Measurements from ENCODE around the gene GOSR1.
"Not testable (repeated sequence)": the region's sequence is repeated elsewhere in the genome, so short reads cannot be mapped to it uniquely, and the experiment has no call there.

The GOSR1 gene

GRCh38 chr17:30520882-30521281, 43.7 kb downstream of the GOSR1 start:
- no peak overlapping the region for H3K27ac ChIP-seq (ENCODE audit: low read depth, low read length)
- H3K9ac ChIP-seq (ENCODE audit: low read depth in 1 of 2, low read length in 2 of 2), result no peak overlapping the region
- peaks cover 14 to 38% of the 10 kb centered on the region in 2 donors for H3K36me3 ChIP-seq (ENCODE audit: control insufficient read depth in 1 of 2, insufficient read depth in 2 of 2, low read length in 2 of 2)
- peaks cover 0 to 9% of the 10 kb centered on the region in 2 donors for H3K4me1 ChIP-seq (ENCODE audit: control insufficient read depth in 1 of 2, insufficient read depth in 2 of 2, low read length in 2 of 2)
- H3K27me3 ChIP-seq (ENCODE audit: control insufficient read depth in 1 of 2, insufficient read depth in 2 of 2, low read length in 2 of 2), result no peaks in the 10 kb centered on the region
- H3K4me3 ChIP-seq (ENCODE audit: low read depth in 1 of 2, low read length in 2 of 2), result no peak overlapping the region
- peaks cover 2 to 6% of the 10 kb centered on the region in 2 donors for H3K9me3 ChIP-seq (ENCODE audit: control insufficient read depth in 1 of 2, low read length in 2 of 2)

GRCh38 chr17:30521766-30522165, 44.6 kb downstream of the GOSR1 start:
- Histone ChIP-seq H3K9me3 (ENCODE audit: control insufficient read depth in 1 of 2, low read length in 2 of 2) (peaks cover 2 to 6% of the 10 kb centered on the region in 2 donors), H3K27me3 (ENCODE audit: control insufficient read depth in 1 of 2, insufficient read depth in 2 of 2, low read length in 2 of 2) (no peaks in the 10 kb centered on the region), H3K27ac (ENCODE audit: low read depth, low read length) (no peak overlapping the region), H3K9ac (ENCODE audit: low read depth in 1 of 2, low read length in 2 of 2) (no peak overlapping the region), H3K4me1 (ENCODE audit: control insufficient read depth in 1 of 2, insufficient read depth in 2 of 2, low read length in 2 of 2) (peaks cover 0 to 9% of the 10 kb centered on the region in 2 donors), H3K36me3 (ENCODE audit: control insufficient read depth in 1 of 2, insufficient read depth in 2 of 2, low read length in 2 of 2) (peaks cover 14 to 38% of the 10 kb centered on the region in 2 donors), H3K4me3 (ENCODE audit: low read depth in 1 of 2, low read length in 2 of 2) (no peak overlapping the region)

GRCh38 chr17:30523236-30523635, 46.0 kb downstream of the GOSR1 start:
- H3K9me3 ChIP-seq (ENCODE audit: control insufficient read depth in 1 of 2, low read length in 2 of 2); H3K27ac ChIP-seq (ENCODE audit: low read depth, low read length); H3K4me3 ChIP-seq (ENCODE audit: low read depth in 1 of 2, low read length in 2 of 2); H3K4me1 ChIP-seq (ENCODE audit: control insufficient read depth in 1 of 2, insufficient read depth in 2 of 2, low read length in 2 of 2); H3K9ac ChIP-seq (ENCODE audit: low read depth in 1 of 2, low read length in 2 of 2); H3K27me3 ChIP-seq (ENCODE audit: control insufficient read depth in 1 of 2, insufficient read depth in 2 of 2, low read length in 2 of 2): not testable (repeated sequence)
- peaks cover 14 to 33% of the 10 kb centered on the region in 2 donors for H3K36me3 ChIP-seq (ENCODE audit: control insufficient read depth in 1 of 2, insufficient read depth in 2 of 2, low read length in 2 of 2)

- Histone ChIP-seq H3K27me3 (ENCODE audit: control insufficient read depth in 1 of 2, insufficient read depth in 2 of 2, low read length in 2 of 2) (no peaks in the 10 kb centered on the region), H3K36me3 (ENCODE audit: control insufficient read depth in 1 of 2, insufficient read depth in 2 of 2, low read length in 2 of 2) (peaks cover 12 to 26% of the 10 kb centered on the region in 2 donors), H3K27ac (ENCODE audit: low read depth, low read length) (no peak overlapping the region), H3K9ac (ENCODE audit: low read depth in 1 of 2, low read length in 2 of 2) (no peak overlapping the region), H3K9me3 (ENCODE audit: control insufficient read depth in 1 of 2, low read length in 2 of 2) (peaks cover 2 to 6% of the 10 kb centered on the region in 2 donors), H3K4me3 (ENCODE audit: low read depth in 1 of 2, low read length in 2 of 2) (no peak overlapping the region), H3K4me1 (ENCODE audit: control insufficient read depth in 1 of 2, insufficient read depth in 2 of 2, low read length in 2 of 2) (no peaks in the 10 kb centered on the region)
Measured at GRCh38 chr17:30524847-30525246, 47.6 kb downstream of the GOSR1 start.

GRCh38 chr17:30526401-30526800, 49.2 kb downstream of the GOSR1 start:
- Histone ChIP-seq H3K27me3 (ENCODE audit: control insufficient read depth in 1 of 2, insufficient read depth in 2 of 2, low read length in 2 of 2) (no peaks in the 10 kb centered on the region), H3K4me1 (ENCODE audit: control insufficient read depth in 1 of 2, insufficient read depth in 2 of 2, low read length in 2 of 2) (no peaks in the 10 kb centered on the region), H3K9ac (ENCODE audit: low read depth in 1 of 2, low read length in 2 of 2) (no peak overlapping the region), H3K4me3 (ENCODE audit: low read depth in 1 of 2, low read length in 2 of 2) (no peak overlapping the region), H3K36me3 (ENCODE audit: control insufficient read depth in 1 of 2, insufficient read depth in 2 of 2, low read length in 2 of 2) (peaks cover 11 to 18% of the 10 kb centered on the region in 2 donors), H3K9me3 (ENCODE audit: control insufficient read depth in 1 of 2, low read length in 2 of 2) (peaks cover 2 to 6% of the 10 kb centered on the region in 2 donors), H3K27ac (ENCODE audit: low read depth, low read length) (no peak overlapping the region)

GRCh38 chr17:30528701-30529100, 51.5 kb downstream of the GOSR1 start:
- H3K4me1 ChIP-seq (ENCODE audit: control insufficient read depth in 1 of 2, insufficient read depth in 2 of 2, low read length in 2 of 2); H3K9me3 ChIP-seq (ENCODE audit: control insufficient read depth in 1 of 2, low read length in 2 of 2); H3K27ac ChIP-seq (ENCODE audit: low read depth, low read length); H3K36me3 ChIP-seq (ENCODE audit: control insufficient read depth in 1 of 2, insufficient read depth in 2 of 2, low read length in 2 of 2); H3K27me3 ChIP-seq (ENCODE audit: control insufficient read depth in 1 of 2, insufficient read depth in 2 of 2, low read length in 2 of 2); H3K4me3 ChIP-seq (ENCODE audit: low read depth in 1 of 2, low read length in 2 of 2); H3K9ac ChIP-seq (ENCODE audit: low read depth in 1 of 2, low read length in 2 of 2): not testable (repeated sequence)

- Histone ChIP-seq H3K27me3 (ENCODE audit: control insufficient read depth in 1 of 2, insufficient read depth in 2 of 2, low read length in 2 of 2) (no peaks in the 10 kb centered on the region), H3K27ac (ENCODE audit: low read depth, low read length) (no peak overlapping the region), H3K9ac (ENCODE audit: low read depth in 1 of 2, low read length in 2 of 2) (no peak overlapping the region), H3K9me3 (ENCODE audit: control insufficient read depth in 1 of 2, low read length in 2 of 2) (no peaks in the 10 kb centered on the region), H3K36me3 (ENCODE audit: control insufficient read depth in 1 of 2, insufficient read depth in 2 of 2, low read length in 2 of 2) (peaks cover 0 to 5% of the 10 kb centered on the region in 2 donors), H3K4me3 (ENCODE audit: low read depth in 1 of 2, low read length in 2 of 2) (no peak overlapping the region), H3K4me1 (ENCODE audit: control insufficient read depth in 1 of 2, insufficient read depth in 2 of 2, low read length in 2 of 2) (no peaks in the 10 kb centered on the region)
Measured at GRCh38 chr17:30530346-30531025, 53.3 kb downstream of the GOSR1 start.

- Histone ChIP-seq H3K27me3 (ENCODE audit: control insufficient read depth in 1 of 2, insufficient read depth in 2 of 2, low read length in 2 of 2) (no peaks in the 10 kb centered on the region), H3K9ac (ENCODE audit: low read depth in 1 of 2, low read length in 2 of 2) (no peak overlapping the region), H3K9me3 (ENCODE audit: control insufficient read depth in 1 of 2, low read length in 2 of 2) (no peaks in the 10 kb centered on the region), H3K4me1 (ENCODE audit: control insufficient read depth in 1 of 2, insufficient read depth in 2 of 2, low read length in 2 of 2) (no peaks in the 10 kb centered on the region), H3K36me3 (ENCODE audit: control insufficient read depth in 1 of 2, insufficient read depth in 2 of 2, low read length in 2 of 2) (peaks cover 0 to 5% of the 10 kb centered on the region in 2 donors), H3K4me3 (ENCODE audit: low read depth in 1 of 2, low read length in 2 of 2) (no peak overlapping the region), H3K27ac (ENCODE audit: low read depth, low read length) (no peak overlapping the region)
Measured at GRCh38 chr17:30532871-30533270, 55.7 kb downstream of the GOSR1 start.

- Histone ChIP-seq H3K9ac (ENCODE audit: low read depth in 1 of 2, low read length in 2 of 2) (no peak overlapping the region), H3K27ac (ENCODE audit: low read depth, low read length) (no peak overlapping the region), H3K4me3 (ENCODE audit: low read depth in 1 of 2, low read length in 2 of 2) (no peak overlapping the region), H3K27me3 (ENCODE audit: control insufficient read depth in 1 of 2, insufficient read depth in 2 of 2, low read length in 2 of 2) (no peaks in the 10 kb centered on the region), H3K36me3 (ENCODE audit: control insufficient read depth in 1 of 2, insufficient read depth in 2 of 2, low read length in 2 of 2) (peaks cover 0 to 5% of the 10 kb centered on the region in 2 donors), H3K9me3 (ENCODE audit: control insufficient read depth in 1 of 2, low read length in 2 of 2) (no peaks in the 10 kb centered on the region), H3K4me1 (ENCODE audit: control insufficient read depth in 1 of 2, insufficient read depth in 2 of 2, low read length in 2 of 2) (no peaks in the 10 kb centered on the region)
Measured at GRCh38 chr17:30534298-30534697, 57.1 kb downstream of the GOSR1 start.

- H3K27ac ChIP-seq (ENCODE audit: low read depth, low read length), result no peak overlapping the region
- H3K9me3 ChIP-seq (ENCODE audit: control insufficient read depth in 1 of 2, low read length in 2 of 2), result no peaks in the 10 kb centered on the region
- H3K4me3 ChIP-seq (ENCODE audit: low read depth in 1 of 2, low read length in 2 of 2), result no peak overlapping the region
- no peak overlapping the region for H3K9ac ChIP-seq (ENCODE audit: low read depth in 1 of 2, low read length in 2 of 2)
- H3K36me3 ChIP-seq (ENCODE audit: control insufficient read depth in 1 of 2, insufficient read depth in 2 of 2, low read length in 2 of 2), result peaks cover 0 to 4% of the 10 kb centered on the region in 2 donors
- H3K4me1 ChIP-seq (ENCODE audit: control insufficient read depth in 1 of 2, insufficient read depth in 2 of 2, low read length in 2 of 2), result no peaks in the 10 kb centered on the region
- no peaks in the 10 kb centered on the region for H3K27me3 ChIP-seq (ENCODE audit: control insufficient read depth in 1 of 2, insufficient read depth in 2 of 2, low read length in 2 of 2)
Measured at GRCh38 chr17:30534938-30535921, 58.0 kb downstream of the GOSR1 start.
